Activated T-cell treated with anti-CD3 and anti-CD28 coated beads, Interleukin-2, amount 50 U/mL, for 48 hours (primary cell): ENCODE data around the gene KRTAP2-1.
"Not testable (repeated sequence)": the region's sequence is repeated elsewhere in the genome, so short reads cannot be mapped to it uniquely, and the experiment has no call there.

Experiments used
- DNase-seq, 2 experiments: peaks; one replicate each; pipeline ENCODE4 v3.0.0-alpha.2; 2020

KRTAP2-1 gene

GRCh38 chr17:41055130-41055529 is 8.0 kb upstream of the KRTAP2-1 start, which contains the start of gene KRTAP2-2:
TSS of gene KRTAP2-2 (minus strand) at chr17:41055230. CDS start at chr17:41055211, 19 bp downstream.
- not testable (repeated sequence) for DNase-seq

GRCh38 chr17:41054556-41054955 is 7.4 kb upstream of the KRTAP2-1 start:
- DNase-seq = not testable (repeated sequence)

- no peak for DNase-seq
These were observed 6.9 kb upstream of the KRTAP2-1 start for GRCh38 chr17:41054025-41054424.

GRCh38 chr17:41052566-41052965 is 5.5 kb upstream of the KRTAP2-1 start:
- no peak for DNase-seq

GRCh38 chr17:41049110-41049509 is 2.0 kb upstream of the KRTAP2-1 start:
- DNase-seq = no peak

GRCh38 chr17:41048441-41048840 is 1.3 kb upstream of the KRTAP2-1 start:
- DNase-seq = no peak

GRCh38 chr17:41042953-41043352 is 4.2 kb downstream of the KRTAP2-1 start:
- no peak for DNase-seq

GRCh38 chr17:41040783-41041571 is 6.1 kb downstream of the KRTAP2-1 start, which contains the start of gene KRTAP1-1:
TSS of gene KRTAP1-1 (minus strand) at chr17:41041450. CDS start at chr17:41041397, 53 bp downstream.
- not testable (repeated sequence) for DNase-seq

GRCh38 chr17:41037853-41038350 is 9.2 kb downstream of the KRTAP2-1 start:
- DNase-seq = no peak

- not testable (repeated sequence) for DNase-seq
These were observed 12.7 kb downstream of the KRTAP2-1 start, which contains the start of gene KRTAP1-3 for GRCh38 chr17:41034346-41034935. TSS of gene KRTAP1-3 (minus strand) at chr17:41034874. CDS start at chr17:41034821, 53 bp downstream.

- DNase-seq = no peak
These were observed 17.4 kb downstream of the KRTAP2-1 start, which contains the start of gene KRTAP1-4 for GRCh38 chr17:41029633-41030245. TSS of gene KRTAP1-4 (minus strand) at chr17:41030195. CDS start at chr17:41030078, 117 bp downstream.

- DNase-seq = no peak
These were observed 20.2 kb downstream of the KRTAP2-1 start, which contains the start of gene KRTAP1-5 for GRCh38 chr17:41026715-41027471. TSS of gene KRTAP1-5 (minus strand) at chr17:41027208. CDS start at chr17:41027155, 53 bp downstream.

- DNase-seq = no peak
These were observed 22.4 kb downstream of the KRTAP2-1 start for GRCh38 chr17:41024697-41025096.

GRCh38 chr17:41020336-41020735 is 26.8 kb downstream of the KRTAP2-1 start:
- DNase-seq = no peak

- no peak for DNase-seq
These were observed 27.7 kb downstream of the KRTAP2-1 start for GRCh38 chr17:41019415-41019814.

- DNase-seq = no peak
These were observed 28.6 kb downstream of the KRTAP2-1 start for GRCh38 chr17:41018541-41018940.

GRCh38 chr17:41016578-41017215 is 30.4 kb downstream of the KRTAP2-1 start:
- DNase-seq = no peak

GRCh38 chr17:41015454-41015853 is 31.7 kb downstream of the KRTAP2-1 start:
- DNase-seq = no peak

- no peak for DNase-seq
These were observed 33.5 kb downstream of the KRTAP2-1 start for GRCh38 chr17:41013606-41014005.

- DNase-seq = no peak
These were observed 33.9 kb downstream of the KRTAP2-1 start for GRCh38 chr17:41013181-41013580.

- DNase-seq = no peak
These were observed 34.6 kb downstream of the KRTAP2-1 start for GRCh38 chr17:41012326-41013120.
